Pons (tissue), 1 donor: Measurements from ENCODE around the gene SLC15A5.

Source experiments
- DNase-seq: peaks from one replicate; pipeline ENCODE4 v3.0.0-alpha.2; 2016; ENCODE audit warnings: low spot score

SLC15A5 gene

GRCh38 chr12:16277585-16277984, at the start of gene SLC15A5:
Gene SLC15A5 (minus strand): TSS chr12:16277685. CDS start chr12:16277685, 0 bp downstream.
- no peak for DNase-seq

GRCh38 chr12:16325426-16325825, 47.9 kb upstream of the SLC15A5 start:
- no peak for DNase-seq

- DNase-seq: no peak
Measured at GRCh38 chr12:16324772-16325171, 47.3 kb upstream of the SLC15A5 start.

- DNase-seq: no peak
Measured at GRCh38 chr12:16324272-16324671, 46.8 kb upstream of the SLC15A5 start.

GRCh38 chr12:16323638-16324037, 46.2 kb upstream of the SLC15A5 start:
- DNase-seq: no peak

GRCh38 chr12:16323010-16323409, 45.5 kb upstream of the SLC15A5 start:
- DNase-seq: no peak

- DNase-seq: no peak
Measured at GRCh38 chr12:16310934-16311333, 33.4 kb upstream of the SLC15A5 start.

GRCh38 chr12:16307856-16308475, 30.5 kb upstream of the SLC15A5 start:
- no peak for DNase-seq

- no peak for DNase-seq
Measured at GRCh38 chr12:16303939-16304338, 26.5 kb upstream of the SLC15A5 start.

- no peak for DNase-seq
Measured at GRCh38 chr12:16300736-16301135, 23.3 kb upstream of the SLC15A5 start.

- no peak for DNase-seq
Measured at GRCh38 chr12:16300122-16300521, 22.6 kb upstream of the SLC15A5 start.

GRCh38 chr12:16299403-16299802, 21.9 kb upstream of the SLC15A5 start:
- no peak for DNase-seq

GRCh38 chr12:16297521-16297920, 20.0 kb upstream of the SLC15A5 start:
- DNase-seq: no peak

GRCh38 chr12:16294376-16294956, 17.0 kb upstream of the SLC15A5 start:
- no peak for DNase-seq

- no peak for DNase-seq
Measured at GRCh38 chr12:16291032-16291431, 13.5 kb upstream of the SLC15A5 start.

- no peak for DNase-seq
Measured at GRCh38 chr12:16285586-16285985, 8.1 kb upstream of the SLC15A5 start.

GRCh38 chr12:16282978-16283377, 5.5 kb upstream of the SLC15A5 start:
- DNase-seq: no peak

GRCh38 chr12:16282081-16282480, 4.6 kb upstream of the SLC15A5 start:
- DNase-seq: no peak

GRCh38 chr12:16281157-16281556, 3.7 kb upstream of the SLC15A5 start:
- no peak for DNase-seq

- no peak for DNase-seq
Measured at GRCh38 chr12:16272222-16272621, 5.3 kb downstream of the SLC15A5 start.

GRCh38 chr12:16271062-16271461, 6.4 kb downstream of the SLC15A5 start:
- no peak for DNase-seq

GRCh38 chr12:16269946-16270345, 7.5 kb downstream of the SLC15A5 start:
- DNase-seq: peak; percentile 8

- DNase-seq: no peak
Measured at GRCh38 chr12:16266085-16266484, 11.4 kb downstream of the SLC15A5 start.

GRCh38 chr12:16261944-16262475, 15.5 kb downstream of the SLC15A5 start:
- DNase-seq: no peak
